Memory B cell (primary cell): ENCODE data around the gene CWH43.
A peak's percentile ranks its signal among the peaks of the same experiment; 100 is the strongest.
"Not testable (repeated sequence)": the region's sequence is repeated elsewhere in the genome, so short reads cannot be mapped to it uniquely, and the experiment has no call there.

ENCODE experiments used
- ATAC-seq: fragments of 150-1000 bp; cut with Tn5 transposase; 2 replicates; pipeline ENCODE4 v1.10.0; 2021; ENCODE audit warnings: low read depth, mild to moderate bottlenecking, moderate library complexity
- DNase-seq, 2 donors: peaks; one replicate each; pipeline ENCODE4 v3.0.0; 2022; ENCODE audit warnings: low spot score in 2 of 2
- H3K27ac Mint-ChIP-seq: one replicate; pipeline ENCODE4 v1.8.0; 2022; ENCODE audit warnings: mild to moderate bottlenecking, moderate library complexity, mixed read lengths
- H3K27me3 Mint-ChIP-seq: one replicate; pipeline ENCODE4 v1.8.0; 2022; ENCODE audit warnings: mixed read lengths
- H3K36me3 Mint-ChIP-seq: one replicate; pipeline ENCODE4 v1.8.0; 2022; ENCODE audit warnings: mild to moderate bottlenecking, mixed read lengths
- H3K4me1 Mint-ChIP-seq: one replicate; pipeline ENCODE4 v1.8.0; 2022; ENCODE audit warnings: mixed read lengths
- H3K4me3 Mint-ChIP-seq: one replicate; pipeline ENCODE4 v1.8.0; 2022; ENCODE audit warnings: mild to moderate bottlenecking, moderate library complexity, mixed read lengths
- H3K9me3 Mint-ChIP-seq: one replicate; pipeline ENCODE4 v1.8.0; 2022; ENCODE audit warnings: mixed read lengths

Gene CWH43

GRCh38 chr4:48960988-48961635 lies 25.0 kb upstream of the CWH43 start:
- H3K36me3 Mint-ChIP-seq, result no peaks in the 10 kb centered on the region
- peaks cover 7% of the 10 kb centered on the region for H3K27me3 Mint-ChIP-seq
- no peaks in the 10 kb centered on the region for H3K9me3 Mint-ChIP-seq
- no peak overlapping the region for H3K4me3 Mint-ChIP-seq
- no peak overlapping the region for H3K27ac Mint-ChIP-seq
- peaks cover 3% of the 10 kb centered on the region for H3K4me1 Mint-ChIP-seq
- ATAC-seq (no peak), DNase-seq (no peak)

- Mint-ChIP-seq H3K27me3 (peaks cover 7% of the 10 kb centered on the region), H3K4me1 (peaks cover 3% of the 10 kb centered on the region), H3K36me3 (no peaks in the 10 kb centered on the region), H3K27ac (no peak overlapping the region), H3K4me3 (no peak overlapping the region), H3K9me3 (no peaks in the 10 kb centered on the region)
- no peak for ATAC-seq
- no peak for DNase-seq
Observed at GRCh38 chr4:48962636-48963035, 23.4 kb upstream of the CWH43 start.

GRCh38 chr4:48963042-48963679 lies 22.9 kb upstream of the CWH43 start:
- H3K9me3 Mint-ChIP-seq, result no peaks in the 10 kb centered on the region
- ATAC-seq, result peak; percentile 89
- no peak overlapping the region for H3K4me3 Mint-ChIP-seq

DNA sequence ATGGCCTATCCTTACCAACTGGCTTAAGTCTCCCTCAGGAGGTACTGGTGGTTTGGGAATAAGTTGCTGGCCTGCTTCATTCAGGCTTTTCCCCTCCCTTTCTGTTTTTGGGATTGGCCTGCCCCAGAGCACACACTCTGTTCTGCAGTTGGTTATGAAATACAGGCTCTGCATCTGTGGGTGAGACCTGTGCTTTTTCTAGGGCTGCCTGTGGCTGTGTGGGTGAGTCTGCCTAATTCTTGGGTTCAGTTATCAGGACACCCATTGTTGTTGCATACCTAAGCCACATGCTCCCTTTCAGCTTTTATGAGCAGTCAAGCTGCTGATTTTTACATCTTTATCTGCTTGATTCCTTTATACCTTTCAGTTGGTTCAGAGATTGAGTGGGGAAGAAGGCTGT lies 19.0 kb upstream of the CWH43 start:
- H3K4me1 Mint-ChIP-seq, result no peaks in the 10 kb centered on the region
- no peak overlapping the region for H3K4me3 Mint-ChIP-seq
- no peak for ATAC-seq
- no peaks in the 10 kb centered on the region for H3K9me3 Mint-ChIP-seq
- no peaks in the 10 kb centered on the region for H3K27me3 Mint-ChIP-seq
- no peak overlapping the region for H3K27ac Mint-ChIP-seq
- no peaks in the 10 kb centered on the region for H3K36me3 Mint-ChIP-seq
- no peak for DNase-seq

More at GRCh38 chr4:48963042-48963679, 22.9 kb upstream of the CWH43 start:
- Mint-ChIP-seq H3K27me3 (peaks cover 7% of the 10 kb centered on the region), H3K36me3 (no peaks in the 10 kb centered on the region), H3K27ac (no peak overlapping the region), H3K4me1 (peaks cover 3% of the 10 kb centered on the region)
- peak; percentile 58 to 66 for DNase-seq

GRCh38 chr4:48967631-48968030 lies 18.4 kb upstream of the CWH43 start:
- Mint-ChIP-seq H3K27me3 (no peaks in the 10 kb centered on the region), H3K36me3 (no peaks in the 10 kb centered on the region), H3K27ac (no peak overlapping the region), H3K4me1 (no peaks in the 10 kb centered on the region), H3K4me3 (no peak overlapping the region), H3K9me3 (no peaks in the 10 kb centered on the region)
- DNase-seq, result no peak
- no peak for ATAC-seq

GRCh38 chr4:48968814-48969213 lies 17.3 kb upstream of the CWH43 start:
- H3K27me3 Mint-ChIP-seq, result peaks cover 2% of the 10 kb centered on the region
- H3K9me3 Mint-ChIP-seq, result no peaks in the 10 kb centered on the region
- H3K4me1 Mint-ChIP-seq, result no peaks in the 10 kb centered on the region
- DNase-seq (no peak), ATAC-seq (no peak)
- no peak overlapping the region for H3K27ac Mint-ChIP-seq
- H3K4me3 Mint-ChIP-seq, result no peak overlapping the region
- no peaks in the 10 kb centered on the region for H3K36me3 Mint-ChIP-seq

DNA sequence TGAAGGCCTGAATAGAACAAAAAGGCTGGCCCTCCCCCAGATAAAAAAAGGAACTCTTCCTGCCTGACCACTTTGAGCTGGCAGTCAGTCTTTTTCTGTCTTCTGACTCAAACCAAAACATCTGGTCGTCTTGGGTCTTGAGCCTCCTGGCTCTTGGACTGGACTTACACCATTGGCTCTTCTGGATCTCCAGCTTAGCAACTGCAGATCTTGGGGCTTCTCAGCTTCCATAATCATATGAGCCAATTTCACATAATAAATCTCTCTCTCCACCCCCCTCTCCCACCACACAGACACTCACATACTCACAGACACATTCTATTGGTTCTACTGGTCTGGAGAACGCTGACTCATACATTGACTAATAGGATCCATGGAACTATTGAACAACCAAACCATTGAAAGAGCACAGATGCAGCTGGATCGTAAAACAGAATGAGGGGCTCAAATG lies 15.6 kb upstream of the CWH43 start:
- peaks cover 8% of the 10 kb centered on the region for H3K27me3 Mint-ChIP-seq
- no peaks in the 10 kb centered on the region for H3K4me1 Mint-ChIP-seq
- no peaks in the 10 kb centered on the region for H3K36me3 Mint-ChIP-seq
- no peak for ATAC-seq
- no peaks in the 10 kb centered on the region for H3K9me3 Mint-ChIP-seq
- no peak overlapping the region for H3K4me3 Mint-ChIP-seq
- no peak for DNase-seq
- H3K27ac Mint-ChIP-seq, result no peak overlapping the region

DNA sequence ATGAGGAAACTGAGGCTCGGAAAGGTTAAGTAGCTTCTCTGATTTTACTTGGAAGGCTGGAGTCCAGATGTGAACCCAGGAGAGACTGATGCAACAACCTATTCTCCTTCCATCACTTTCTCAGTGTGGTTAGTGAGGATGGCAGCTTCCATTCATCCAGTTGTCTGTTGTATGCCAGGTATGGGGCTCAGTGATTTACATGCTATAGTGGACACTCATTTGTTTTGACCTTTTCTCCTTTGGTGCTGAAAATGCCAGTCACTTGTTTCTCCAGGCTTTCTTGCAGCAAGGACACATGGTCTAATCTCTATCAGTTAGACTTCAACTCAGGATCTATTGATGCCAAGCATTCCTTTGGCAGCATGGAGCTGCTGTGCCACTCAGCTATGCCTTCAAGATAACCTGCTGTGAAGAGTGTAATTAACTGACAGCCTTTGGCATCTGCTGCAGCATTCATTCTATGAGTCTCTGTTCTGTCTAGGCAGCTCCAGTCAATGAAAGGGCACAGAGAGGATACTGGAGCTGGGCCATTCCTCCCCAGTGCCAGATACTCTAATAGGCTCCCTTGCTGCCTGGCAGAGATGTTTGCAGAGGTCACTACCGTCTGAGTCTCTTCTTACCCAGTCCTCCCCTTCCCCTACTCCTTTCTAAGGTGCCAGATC lies 11.0 kb upstream of the CWH43 start:
- Mint-ChIP-seq H3K27me3 (peaks cover 16% of the 10 kb centered on the region), H3K36me3 (no peaks in the 10 kb centered on the region), H3K4me1 (peaks cover 3% of the 10 kb centered on the region), H3K4me3 (no peak overlapping the region), H3K9me3 (no peaks in the 10 kb centered on the region), H3K27ac (no peak overlapping the region)
- ATAC-seq (no peak), DNase-seq (no peak)

- H3K4me3 Mint-ChIP-seq, result no peak overlapping the region
Observed at GRCh38 chr4:48976041-48976440, 10.0 kb upstream of the CWH43 start.

DNA sequence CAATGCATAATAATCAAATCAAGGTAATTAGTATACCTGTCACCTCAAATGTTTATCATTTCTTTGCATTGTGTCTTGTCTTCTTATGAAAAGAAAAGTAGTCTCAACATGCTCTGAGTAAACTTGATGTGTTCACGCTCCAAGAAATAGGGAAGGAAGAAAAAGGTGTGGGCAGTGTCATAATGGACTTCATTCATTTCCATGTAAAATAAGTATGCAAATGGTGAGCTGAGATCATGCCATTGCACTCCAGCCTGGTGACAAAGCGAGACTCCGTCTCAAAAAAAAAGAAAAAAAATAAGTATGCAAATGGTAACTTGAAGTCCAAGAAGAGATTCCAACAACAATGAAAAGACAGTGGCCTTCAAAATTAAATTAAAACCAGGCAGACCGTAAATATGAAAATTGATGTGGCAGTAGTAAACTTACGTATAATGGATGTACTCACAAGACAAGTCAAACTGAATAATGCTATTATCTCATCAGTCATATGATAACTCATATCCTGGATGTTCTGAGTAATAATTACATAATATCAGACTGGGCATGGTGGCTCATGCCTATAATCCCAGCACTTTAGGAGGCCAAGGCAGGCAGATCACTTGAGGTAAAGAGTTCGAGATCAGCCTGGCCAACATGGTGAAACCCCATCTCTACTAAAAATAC lies 6.0 kb upstream of the CWH43 start:
- Mint-ChIP-seq H3K27me3 (peaks cover 27% of the 10 kb centered on the region), H3K4me1 (peaks cover 3% of the 10 kb centered on the region)

More at GRCh38 chr4:48976041-48976440, 10.0 kb upstream of the CWH43 start:
- H3K9me3 Mint-ChIP-seq, result no peaks in the 10 kb centered on the region
- ATAC-seq (no peak), DNase-seq (no peak)
- peaks cover 18% of the 10 kb centered on the region for H3K27me3 Mint-ChIP-seq
- H3K4me1 Mint-ChIP-seq, result peaks cover 3% of the 10 kb centered on the region
- no peak overlapping the region for H3K27ac Mint-ChIP-seq
- no peaks in the 10 kb centered on the region for H3K36me3 Mint-ChIP-seq

GRCh38 chr4:48984005-48984404 lies 2.1 kb upstream of the CWH43 start:
- H3K36me3 Mint-ChIP-seq, ATAC-seq, H3K27ac Mint-ChIP-seq, H3K4me1 Mint-ChIP-seq, DNase-seq, H3K4me3 Mint-ChIP-seq, H3K9me3 Mint-ChIP-seq: not testable (repeated sequence)
- H3K27me3 Mint-ChIP-seq, result peaks cover 21% of the 10 kb centered on the region

More for the DNA sequence above, 6.0 kb upstream of the CWH43 start:
- Mint-ChIP-seq H3K36me3 (no peaks in the 10 kb centered on the region), H3K9me3 (peaks cover 3% of the 10 kb centered on the region), H3K27ac (no peak overlapping the region), H3K4me3 (no peak overlapping the region)
- no peak for ATAC-seq
- no peak for DNase-seq

- Mint-ChIP-seq H3K9me3 (peaks cover 3% of the 10 kb centered on the region), H3K36me3 (no peaks in the 10 kb centered on the region), H3K27me3 (peaks cover 18% of the 10 kb centered on the region), H3K4me1 (no peaks in the 10 kb centered on the region), H3K4me3 (no peak overlapping the region), H3K27ac (no peak overlapping the region)
- DNase-seq (no peak), ATAC-seq (no peak)
Observed at GRCh38 chr4:48985602-48985975, 486 bp upstream of the CWH43 start.

DNA sequence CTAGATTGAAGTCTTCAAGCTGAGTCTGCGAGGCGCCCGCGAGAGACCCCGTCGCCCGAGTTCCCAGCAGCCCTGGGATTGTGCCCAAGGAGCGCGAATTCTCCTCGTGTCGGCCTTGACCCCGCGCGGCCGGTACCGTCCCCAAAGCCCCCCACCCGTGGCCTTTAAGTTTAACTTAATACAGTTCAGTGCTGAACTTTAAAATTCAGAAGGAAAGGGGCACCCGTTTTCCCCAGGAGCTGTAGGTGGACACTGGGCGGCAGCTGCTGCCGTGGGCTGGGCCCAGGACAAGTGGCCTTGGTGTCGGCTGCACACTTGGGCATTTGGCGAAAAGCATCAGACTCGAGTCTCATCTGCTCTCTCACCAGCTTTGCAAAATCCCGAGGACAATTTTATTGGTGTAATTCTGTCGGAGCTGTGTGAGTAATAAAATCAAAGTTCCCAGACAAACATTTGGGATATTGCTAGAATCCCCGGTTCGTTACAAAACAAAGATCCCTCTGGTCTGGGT lies 634 bp downstream of the CWH43 start:
- Mint-ChIP-seq H3K27ac (no peak overlapping the region), H3K4me3 (no peak overlapping the region), H3K4me1 (no peaks in the 10 kb centered on the region), H3K9me3 (peaks cover 6% of the 10 kb centered on the region), H3K27me3 (peaks cover 18% of the 10 kb centered on the region), H3K36me3 (no peaks in the 10 kb centered on the region)
- DNase-seq (no peak), ATAC-seq (no peak)
